HG02623 (cell line): ENCODE results near the gene CMTM8.
A peak's percentile ranks its signal among the peaks of the same experiment; 100 is the strongest.
"Not testable (repeated sequence)": the region's sequence is repeated elsewhere in the genome, so short reads cannot be mapped to it uniquely, and the experiment has no call there.

ENCODE experiments used
- ATAC-seq: cut with Tn5 transposase; IDR thresholded peaks from one replicate; pipeline ENCODE4 v1.9.1; 2021; ENCODE audit warnings: moderate library complexity; ENCODE audit not compliant: unreplicated experiment

Gene CMTM8

GRCh38 chr3:32374788-32375595, 136.5 kb downstream of the CMTM8 start:
- no peak for ATAC-seq

- ATAC-seq = no peak
These were observed 137.1 kb downstream of the CMTM8 start for GRCh38 chr3:32375596-32375930.

GRCh38 chr3:32376115-32376514, 137.6 kb downstream of the CMTM8 start:
- ATAC-seq = no peak

DNA sequence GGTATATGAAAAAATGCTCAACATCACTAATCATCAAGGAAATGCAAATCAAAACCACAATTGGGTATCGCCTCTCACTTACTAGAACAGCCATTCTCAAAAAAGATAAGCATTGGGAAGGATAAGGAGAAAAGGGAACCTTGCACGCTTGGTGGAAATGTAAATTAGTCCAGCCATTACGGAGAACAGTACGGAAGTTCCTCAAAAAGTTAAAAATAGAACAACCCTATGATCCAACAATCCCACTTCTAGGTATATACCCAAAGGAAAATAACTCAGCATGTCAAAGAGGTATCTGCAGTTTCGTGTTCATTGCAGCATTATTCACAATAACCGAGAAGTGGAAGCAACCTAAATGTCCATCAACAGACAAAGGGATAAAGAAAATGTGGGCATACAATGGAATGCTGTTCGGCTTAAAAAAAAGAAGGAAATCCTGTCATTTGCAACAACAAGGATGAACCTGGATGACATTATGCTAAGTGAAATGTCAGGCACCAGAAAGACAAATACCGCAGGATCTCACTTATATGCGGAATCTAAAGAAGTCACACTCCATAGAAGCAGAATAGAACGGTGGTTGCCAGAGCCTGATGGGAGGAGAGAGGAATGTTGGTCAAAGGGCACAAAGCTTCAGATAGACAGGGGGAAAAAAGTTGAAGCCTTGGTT, 141.5 kb downstream of the CMTM8 start:
- no peak for ATAC-seq

- ATAC-seq = no peak
These were observed 143.4 kb downstream of the CMTM8 start for GRCh38 chr3:32381922-32382321.

DNA sequence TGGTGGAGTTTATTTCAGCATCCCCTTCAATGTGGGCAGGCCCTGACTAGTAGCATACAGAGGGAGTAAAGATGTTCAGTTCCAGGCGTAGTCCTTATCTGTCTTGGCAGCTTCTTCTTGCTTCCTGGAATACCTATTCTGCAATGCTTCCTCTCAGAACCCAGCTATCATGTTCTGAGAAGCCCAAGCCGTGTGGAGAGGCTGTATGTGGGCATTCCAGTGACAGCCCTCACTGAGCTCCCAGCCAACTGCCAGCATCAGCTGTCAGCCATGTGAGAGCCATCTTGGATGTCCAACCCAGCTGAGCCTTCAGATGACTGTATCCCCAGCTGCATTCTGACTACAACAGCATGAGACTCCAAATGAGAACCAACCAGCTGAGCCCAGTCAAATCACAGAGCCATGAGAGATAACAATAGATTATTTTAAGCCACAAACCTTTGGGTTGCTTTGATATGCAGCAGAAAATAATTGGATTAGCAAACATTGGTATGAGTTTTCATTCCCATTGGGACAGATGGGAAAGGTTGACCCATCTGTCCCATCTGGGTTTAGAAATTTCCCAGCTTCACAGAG, 144.7 kb downstream of the CMTM8 start:
- ATAC-seq = no peak

DNA sequence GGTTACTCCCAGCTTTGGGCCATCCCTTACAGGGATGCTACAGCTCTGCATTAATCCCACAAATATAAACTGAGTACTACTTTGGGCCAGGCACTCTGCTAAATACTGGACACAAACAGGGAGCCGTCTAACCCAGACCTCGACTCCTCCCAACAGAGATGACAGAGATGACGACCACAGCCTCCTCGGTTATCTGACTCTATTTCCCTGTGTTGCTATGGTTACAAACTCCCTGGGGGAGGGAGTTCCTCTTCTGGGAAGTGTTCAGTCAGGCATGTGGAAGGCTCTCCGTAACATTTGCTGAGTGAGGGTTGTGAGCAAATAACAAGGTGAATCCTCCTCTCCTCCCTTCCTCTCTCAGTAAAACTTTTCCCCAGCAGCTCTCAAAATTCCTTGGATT, 146.5 kb downstream of the CMTM8 start:
- no peak for ATAC-seq

DNA sequence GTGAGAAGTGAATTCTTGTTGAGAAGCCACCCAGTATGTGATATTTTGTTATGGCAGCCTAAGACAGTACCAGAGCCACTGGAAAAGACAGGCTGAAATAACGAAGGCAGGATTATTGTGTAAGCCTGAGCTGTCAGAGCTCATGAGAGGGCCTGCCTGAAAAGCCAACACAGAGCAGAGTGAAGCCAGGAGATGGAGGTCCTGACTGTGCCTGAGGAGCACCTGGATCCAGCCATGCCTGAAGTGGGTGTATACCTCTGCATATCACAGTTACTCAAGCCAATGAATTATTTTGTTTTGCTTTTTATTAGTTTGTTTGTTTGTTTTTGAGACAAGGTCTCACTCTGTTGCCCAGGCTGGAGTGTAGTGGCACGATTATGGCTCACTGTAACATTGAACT, 149.0 kb downstream of the CMTM8 start:
- ATAC-seq = no peak

GRCh38 chr3:32389577-32389976, 151.1 kb downstream of the CMTM8 start:
- ATAC-seq = not testable (repeated sequence)

DNA sequence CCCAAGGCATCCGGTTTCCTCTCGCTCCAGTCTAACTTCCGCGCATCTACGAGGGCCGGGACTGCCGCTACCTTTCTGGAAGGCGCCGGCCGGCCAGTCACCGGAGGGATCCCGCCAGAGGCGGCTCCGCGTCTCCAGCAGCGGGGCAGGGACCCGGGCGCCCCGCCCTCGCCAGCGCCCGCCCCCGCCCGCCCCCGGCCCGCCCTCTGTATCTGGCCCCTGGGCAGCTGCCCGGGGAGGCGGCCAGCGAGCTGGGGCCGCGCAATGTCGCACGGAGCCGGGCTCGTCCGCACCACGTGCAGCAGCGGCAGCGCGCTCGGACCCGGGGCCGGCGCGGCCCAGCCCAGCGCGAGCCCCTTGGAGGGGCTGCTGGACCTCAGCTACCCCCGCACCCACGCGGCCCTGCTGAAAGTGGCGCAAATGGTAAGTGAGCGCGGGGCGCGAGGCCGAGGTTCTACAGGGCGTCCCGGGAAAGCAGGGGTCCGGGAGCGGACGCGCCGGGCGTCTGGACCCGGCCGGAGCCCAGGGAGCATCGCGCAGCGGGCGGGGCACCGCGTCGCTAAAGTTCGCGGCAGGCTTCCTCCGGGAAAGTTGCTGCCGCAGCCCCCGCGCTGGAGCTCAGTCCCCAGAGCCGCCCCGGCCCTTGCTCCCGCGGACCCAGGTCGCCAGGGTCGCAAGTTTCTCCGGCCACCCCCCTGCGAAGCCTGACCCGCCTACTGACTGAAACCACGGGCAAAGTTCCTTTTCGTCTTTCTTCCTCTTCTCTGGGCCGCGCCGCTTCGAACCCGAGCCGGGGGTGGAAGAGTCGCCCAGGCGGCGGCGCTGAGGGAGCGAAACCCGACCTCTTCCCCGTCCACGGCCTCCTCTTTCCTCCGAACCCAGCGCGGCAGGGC, 153.4 kb downstream of the CMTM8 start, which contains the start of gene CMTM7:
TSS of gene CMTM7 (plus strand) at position 211 of the 893 bp plus-strand sequence. CDS start at position 265, 54 bp downstream.
- peak; percentile 65 for ATAC-seq

- no peak for ATAC-seq
These were observed 154.2 kb downstream of the CMTM8 start for GRCh38 chr3:32392536-32393302.

GRCh38 chr3:32395496-32395895, 157.0 kb downstream of the CMTM8 start:
- ATAC-seq = no peak

DNA sequence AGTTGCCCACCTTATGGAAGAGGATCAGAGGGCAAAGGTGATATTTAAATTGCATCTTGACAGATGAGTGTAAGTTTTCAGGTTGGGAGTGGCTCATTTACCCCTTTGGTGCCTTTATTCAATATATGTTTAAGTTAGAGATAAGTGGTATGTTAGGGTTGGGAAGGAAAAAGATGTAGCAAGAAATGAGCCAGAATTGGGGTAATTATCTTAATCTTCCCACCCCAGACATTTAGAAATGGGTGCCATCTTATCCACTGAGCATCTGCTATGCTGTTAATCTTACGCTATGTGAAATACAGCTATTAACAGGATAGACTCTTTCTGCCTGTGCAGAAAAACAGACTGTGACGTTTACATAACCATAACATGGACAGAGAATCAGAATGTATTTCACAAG, 159.5 kb downstream of the CMTM8 start:
- ATAC-seq = no peak

GRCh38 chr3:32398531-32398930, 160.1 kb downstream of the CMTM8 start:
- ATAC-seq = no peak

DNA sequence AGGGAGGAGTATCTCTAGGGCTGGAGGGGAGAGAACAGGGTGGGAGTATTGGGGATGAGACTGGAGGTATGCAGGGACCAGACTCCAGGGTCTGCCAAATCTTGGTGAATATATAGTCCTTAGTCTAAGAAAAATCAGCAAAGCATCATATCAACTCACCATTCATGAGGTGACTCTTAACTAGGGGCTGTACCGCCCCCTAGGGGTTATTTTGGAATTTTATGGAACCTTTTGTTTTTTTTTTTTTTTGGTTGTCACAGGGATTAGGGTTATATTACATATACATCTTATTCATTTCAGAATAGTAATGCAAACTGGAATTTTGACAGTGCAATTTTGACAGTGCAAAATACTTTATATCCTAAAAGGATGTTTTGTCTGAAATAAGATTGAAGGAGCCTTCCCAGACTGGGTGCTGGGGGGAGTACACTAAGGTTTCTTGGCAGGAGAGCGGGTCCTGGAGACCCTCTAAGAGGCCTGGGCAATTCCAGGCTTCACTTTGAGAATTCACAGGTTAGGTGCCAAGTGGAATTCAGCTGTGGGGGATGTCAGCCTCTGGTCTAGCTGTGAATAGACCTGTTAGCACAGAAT, 160.6 kb downstream of the CMTM8 start:
- no peak for ATAC-seq

- no peak for ATAC-seq
These were observed 162.6 kb downstream of the CMTM8 start for GRCh38 chr3:32401126-32401525.

GRCh38 chr3:32401556-32402081, 163.1 kb downstream of the CMTM8 start:
- peak; percentile 57 for ATAC-seq

- no peak for ATAC-seq
These were observed 165.2 kb downstream of the CMTM8 start for GRCh38 chr3:32403663-32404062.

GRCh38 chr3:32404714-32405113, 166.2 kb downstream of the CMTM8 start:
- ATAC-seq = no peak

- ATAC-seq = no peak
These were observed 166.7 kb downstream of the CMTM8 start for GRCh38 chr3:32405155-32405554.
